IMR-90 (cell line): ENCODE measurements around the gene NHP2. TPM values are rescaled to one million over a fixed set of nuclear protein-coding genes. Genes with fewer than 3 reads are reported as not detected.

Experiments used
- ATAC-seq: fragments of 200-7000 bp; cut with Tn5 transposase; 2 replicates; pipeline ENCODE4 v1.9.1; 2020; ENCODE audit warnings: low read depth, mild to moderate bottlenecking, moderate library complexity
- BruUV-seq: library from RNA; stranded (reverse); fragments of 400-500 nt; replicated peaks from 2 replicates; lab custom pipeline; 2021; lab: Mats Ljungman, UMichigan
- CTCF ChIA-PET: fragments of 300-600 bp; formaldehyde crosslinking; extraction: SDS; loops from one replicate; lab custom pipeline; 2021; ENCODE audit warnings: antibody characterized with exemption; lab: Yijun Ruan, JAX
- POLR2A ChIA-PET: fragments of 300-600 bp; sonication (Branson Sonifier 250); formaldehyde crosslinking; loops from one replicate; lab custom pipeline; 2022; ENCODE audit warnings: antibody characterized with exemption; ENCODE audit not compliant: unreplicated experiment; lab: Charles Lee
- DNase-seq: peaks from one replicate; pipeline ENCODE4 v3.0.0; 2013
- H2AFZ ChIP-seq: replicated peaks from 2 replicates; pipeline ENCODE3; 2013; ENCODE audit warnings: low read length, mild to moderate bottlenecking; ENCODE audit not compliant: poor library complexity
- H2AK5ac ChIP-seq: 2 replicates; pipeline ENCODE4 v1.6.1; 2013; ENCODE audit warnings: low read depth, low read length, inconsistent platforms
- H2AK9ac ChIP-seq: replicated peaks from 2 replicates; pipeline ENCODE3; 2013; ENCODE audit warnings: mild to moderate bottlenecking, low read depth, low read length, moderate library complexity; ENCODE audit not compliant: poor library complexity
- H2BK120ac ChIP-seq: 2 replicates; pipeline ENCODE4 v1.6.1; 2013; ENCODE audit warnings: low read depth, low read length, inconsistent platforms
- H2BK15ac ChIP-seq: 3 replicates; pipeline ENCODE4 v1.6.1; 2013; ENCODE audit warnings: low read depth, low read length, inconsistent platforms
- H2BK20ac ChIP-seq: 2 replicates; pipeline ENCODE4 v1.6.1; 2013; ENCODE audit warnings: low read depth, mild to moderate bottlenecking, inconsistent platforms, low read length, moderate library complexity
- H2BK5ac ChIP-seq: 2 replicates; pipeline ENCODE4 v1.6.1; 2013; ENCODE audit warnings: mild to moderate bottlenecking, low read depth, low read length, inconsistent platforms; ENCODE audit not compliant: poor library complexity, severe bottlenecking
- H3K14ac ChIP-seq: replicated peaks from 2 replicates; pipeline ENCODE4 v1.6.1; 2013; ENCODE audit warnings: low read depth, low read length, inconsistent platforms
- H3K18ac ChIP-seq: 2 replicates; pipeline ENCODE4 v1.6.1; 2013; ENCODE audit warnings: low read depth, low read length, control low read depth
- H3K23ac ChIP-seq: 2 replicates; pipeline ENCODE4 v1.6.1; 2013; ENCODE audit warnings: low read depth, low read length, inconsistent platforms
- H3K27ac ChIP-seq: 2 replicates; pipeline ENCODE4 v1.5.1; 2013; ENCODE audit warnings: mild to moderate bottlenecking, control low read depth, low read length; ENCODE audit not compliant: insufficient read depth
- H3K27me3 ChIP-seq: 2 replicates; pipeline ENCODE4 v1.6.1; 2013; ENCODE audit warnings: low read length; ENCODE audit not compliant: control insufficient read depth, insufficient read depth
- H3K36me3 ChIP-seq: 2 replicates; pipeline ENCODE4 v1.6.1; 2013; ENCODE audit warnings: low read length, mixed read lengths; ENCODE audit not compliant: control insufficient read depth, insufficient read depth
- H3K4ac ChIP-seq: 2 replicates; pipeline ENCODE4 v1.6.1; 2013; ENCODE audit warnings: low read depth, low read length, inconsistent platforms
- H3K4me1 ChIP-seq: 2 replicates; pipeline ENCODE4 v1.6.1; 2013; ENCODE audit warnings: low read length, mixed read lengths; ENCODE audit not compliant: control insufficient read depth, insufficient read depth
- H3K4me2 ChIP-seq: 2 replicates; pipeline ENCODE4 v1.6.1; 2013; ENCODE audit warnings: low read depth, mild to moderate bottlenecking, control low read depth, low read length, moderate library complexity
- H3K4me3 ChIP-seq: 2 replicates; pipeline ENCODE4 v1.5.1; 2013; ENCODE audit warnings: low read depth, mild to moderate bottlenecking, control low read depth, low read length, moderate library complexity; ENCODE audit not compliant: insufficient read depth
- H3K56ac ChIP-seq: 2 replicates; pipeline ENCODE4 v1.6.1; 2013; ENCODE audit warnings: low read length, inconsistent platforms; ENCODE audit not compliant: insufficient read depth; ENCODE audit errors: extremely low read depth
- H3K79me1 ChIP-seq, 2 experiments: 2 replicates each; pipeline ENCODE4 v1.6.1; 2013; ENCODE audit warnings: low read length in 2 of 2, inconsistent platforms in 1 of 2, low read depth in 1 of 2
- H3K9ac ChIP-seq: 2 replicates; pipeline ENCODE4 v1.6.1; 2013; ENCODE audit warnings: low read depth, low read length, control low read depth
- H3K9me1 ChIP-seq: 2 replicates; pipeline ENCODE4 v1.6.1; 2013; ENCODE audit warnings: low read length, inconsistent platforms; ENCODE audit not compliant: insufficient read depth
- H3K9me3 ChIP-seq: 2 replicates; pipeline ENCODE4 v1.6.1; 2013; ENCODE audit warnings: low read length; ENCODE audit not compliant: control insufficient read depth, insufficient read depth
- H4K20me1 ChIP-seq: 2 replicates; pipeline ENCODE4 v1.6.1; 2013; ENCODE audit warnings: low read length, inconsistent platforms; ENCODE audit not compliant: insufficient read depth
- H4K5ac ChIP-seq: 2 replicates; pipeline ENCODE4 v1.6.1; 2013; ENCODE audit warnings: mild to moderate bottlenecking, low read depth, low read length, control low read depth
- H4K8ac ChIP-seq, 2 experiments: 2 replicates each; pipeline ENCODE4 v1.6.1; 2013; ENCODE audit warnings: low read depth in 2 of 2, low read length in 2 of 2, control low read depth in 1 of 2, inconsistent platforms in 1 of 2
- H4K91ac ChIP-seq: 2 replicates; pipeline ENCODE4 v1.6.1; 2013; ENCODE audit warnings: low read depth, low read length, inconsistent platforms; ENCODE audit not compliant: insufficient read depth
- BHLHE40 ChIP-seq: fragments of 150-350 bp; IDR thresholded peaks from 2 replicates; pipeline ENCODE4 v1.6.1; 2016; ENCODE audit warnings: mild to moderate bottlenecking, low read depth, low read length
- CEBPB ChIP-seq: IDR thresholded peaks from 2 replicates; pipeline ENCODE4 v1.6.1; 2012; ENCODE audit warnings: low read depth, low read length, improper control_type of control experiment
- CHD1 ChIP-seq: IDR thresholded peaks from 2 replicates; pipeline ENCODE4 v1.6.1; 2012; ENCODE audit warnings: low read depth, low read length, improper control_type of control experiment
- FOS ChIP-seq: fragments of 150-350 bp; IDR thresholded peaks from 2 replicates; pipeline ENCODE4 v1.6.1; 2016; ENCODE audit warnings: low read depth, low read length
- MAFK ChIP-seq: IDR thresholded peaks from 2 replicates; pipeline ENCODE4 v1.6.1; 2012; ENCODE audit warnings: low read depth, low read length, improper control_type of control experiment
- MAZ ChIP-seq: IDR thresholded peaks from 2 replicates; pipeline ENCODE4 v1.6.1; 2012; ENCODE audit warnings: low read depth, mild to moderate bottlenecking, low read length, improper control_type of control experiment, moderate library complexity, borderline replicate concordance
- MXI1 ChIP-seq: IDR thresholded peaks from 2 replicates; pipeline ENCODE4 v1.6.1; 2012; ENCODE audit warnings: low read depth, mild to moderate bottlenecking, low read length, moderate library complexity, borderline replicate concordance
- NFE2L2 ChIP-seq: fragments of 150-350 bp; IDR thresholded peaks from 2 replicates; pipeline ENCODE4 v1.6.1; 2016; ENCODE audit warnings: low read depth, mild to moderate bottlenecking, low read length
- POLR2A ChIP-seq: IDR thresholded peaks from 2 replicates; pipeline ENCODE4 v1.6.1; 2012; ENCODE audit warnings: mild to moderate bottlenecking, low read depth, low read length
- RAD21 ChIP-seq: IDR thresholded peaks from 2 replicates; pipeline ENCODE4 v1.6.1; 2012; ENCODE audit warnings: low read length, improper control_type of control experiment
- RCOR1 ChIP-seq: IDR thresholded peaks from 2 replicates; pipeline ENCODE4 v1.6.1; 2012; ENCODE audit warnings: mild to moderate bottlenecking, low read length, improper control_type of control experiment; ENCODE audit not compliant: insufficient replicate concordance
- RFX5 ChIP-seq: IDR thresholded peaks from 2 replicates; pipeline ENCODE4 v1.8.0; 2012; ENCODE audit warnings: low read depth, mild to moderate bottlenecking, low read length, moderate library complexity
- SMC3 ChIP-seq: fragments of 150-350 bp; IDR thresholded peaks from 2 replicates; pipeline ENCODE4 v1.6.1; 2016; ENCODE audit warnings: low read depth, mild to moderate bottlenecking, antibody characterized with exemption, low read length, moderate library complexity
- WGBS, 2 experiments: methylation state at CpG; one replicate each; pipeline versions ENCODE4 v1.1.5 to v1.1.7; 2013; ENCODE audit warnings: missing lambda C conversion rate in 2 of 2; ENCODE audit not compliant: insufficient read length in 1 of 2; ENCODE audit errors: extremely low coverage in 2 of 2; 5-methylcytosine and 5-hydroxymethylcytosine counted together
- dilution Hi-C: fragments of 300-500 bp; cut with HindIII; formaldehyde crosslinking; loops from one replicate; pipeline ENCODE4 v1.14.3; 2018; ENCODE audit warnings: low sequenced_read_pairs; ENCODE audit not compliant: unreplicated experiment
- in situ Hi-C: fragments of 300-500 bp; cut with MboI; formaldehyde crosslinking; loops from 3 replicates; pipeline ENCODE4 v1.14.3; 2019; ENCODE audit warnings: low sequenced_read_pairs, inconsistent platforms, mixed read lengths
- intact Hi-C: fragments of 100-400 bp; cut with micrococcal nuclease; formaldehyde crosslinking; loops from 2 replicates; pipeline ENCODE4 v1.10.0; 2022
- polyA plus RNA-seq, 3 experiments: library from polyadenylated mRNA; depleted of rRNA; stranded (reverse); fragments of >200 nt; gene quantifications; 2 replicates each; pipeline ENCODE4 v1.2.3, GENCODE V29; 2012; ENCODE audit warnings: low replicate concordance in 1 of 3
- total RNA-seq: library from RNA; depleted of rRNA; stranded (reverse); fragments of >200 nt; gene quantifications from 2 replicates; pipeline ENCODE4 v1.2.3, GENCODE V29; 2012
- TF ChIP-seq, protein P1 (sequence below): fragments of 150-350 bp; IDR thresholded peaks from 2 replicates; pipeline ENCODE4 v1.6.1; 2016; ENCODE audit warnings: low read depth, mild to moderate bottlenecking, low read length, moderate library complexity, borderline replicate concordance
- TF ChIP-seq, protein P2 (sequence below): fragments of 150-350 bp; IDR thresholded peaks from 2 replicates; pipeline ENCODE4 v1.6.1; 2017; ENCODE audit warnings: mild to moderate bottlenecking, antibody characterized with exemption, low read length, low read depth
- TF ChIP-seq, protein P3 (sequence below): conservative IDR thresholded peaks from 2 replicates; pipeline ENCODE4 v1.5.1; 2012; ENCODE audit warnings: mild to moderate bottlenecking, low read depth, low read length, improper control_type of control experiment

NHP2 gene
- total and polyA plus RNA-seq, 2 of the 4 experiments (the other 2 are of a cell fraction), result 180 to 278 TPM

DNA sequence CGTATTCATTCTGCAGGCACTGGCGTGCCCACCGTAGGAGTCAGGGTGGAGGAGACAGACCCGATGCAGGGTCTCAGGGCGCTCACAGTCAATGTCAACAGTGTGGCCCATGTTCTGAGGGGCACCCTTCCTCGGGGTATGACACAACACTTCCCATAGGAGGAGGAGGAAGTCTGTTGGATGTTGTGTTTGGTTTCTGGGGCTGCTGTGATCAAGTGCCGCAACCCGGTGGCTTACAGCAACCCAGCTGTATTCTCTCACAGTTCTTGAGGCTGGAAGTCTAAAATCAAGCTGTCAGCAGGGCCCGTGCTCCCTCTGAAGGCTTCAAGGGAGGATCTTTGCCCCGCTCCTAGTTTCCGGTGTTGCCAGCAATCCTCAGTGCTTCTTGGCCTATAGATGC, 45.0 kb upstream of the NHP2 start:
- H3K56ac ChIP-seq, result no peak overlapping the region
- ChIA-PET POLR2A (no interaction called here), CTCF (no interaction called here)
- H4K91ac ChIP-seq, result no peak overlapping the region
- H3K9ac ChIP-seq, result no peak overlapping the region
- H3K36me3 ChIP-seq, result no peaks in the 10 kb centered on the region
- in situ Hi-C loops, result no loop called here
- no peak overlapping the region for H3K14ac ChIP-seq
- no peak for ATAC-seq
- H2BK20ac ChIP-seq, result no peak overlapping the region
- peaks cover 0 to 4% of the 10 kb centered on the region in 2 experiments; a peak in 1 of 4 replicates for H3K79me1 ChIP-seq
- H4K8ac ChIP-seq, result no peak overlapping the region
- H2BK5ac ChIP-seq, result no peak overlapping the region
- no peak overlapping the region for H3K18ac ChIP-seq
- H3K4me3 ChIP-seq, result no peak overlapping the region
- H3K4me2 ChIP-seq, result no peak overlapping the region
- WGBS, 2 experiments, result 80% methylated on average over 3 of the region's 11 CpGs; no CpG with 5 or more reads in 1 of the 2 experiments
- no peak overlapping the region for H2AK5ac ChIP-seq
- no peak overlapping the region for H2BK120ac ChIP-seq
- DNase-seq, result no peak
- intact Hi-C loops, result no loop called here
- no peak overlapping the region for H2BK15ac ChIP-seq
- no peak for TF ChIP-seq FOS
- TF ChIP-seq, protein P1, sequence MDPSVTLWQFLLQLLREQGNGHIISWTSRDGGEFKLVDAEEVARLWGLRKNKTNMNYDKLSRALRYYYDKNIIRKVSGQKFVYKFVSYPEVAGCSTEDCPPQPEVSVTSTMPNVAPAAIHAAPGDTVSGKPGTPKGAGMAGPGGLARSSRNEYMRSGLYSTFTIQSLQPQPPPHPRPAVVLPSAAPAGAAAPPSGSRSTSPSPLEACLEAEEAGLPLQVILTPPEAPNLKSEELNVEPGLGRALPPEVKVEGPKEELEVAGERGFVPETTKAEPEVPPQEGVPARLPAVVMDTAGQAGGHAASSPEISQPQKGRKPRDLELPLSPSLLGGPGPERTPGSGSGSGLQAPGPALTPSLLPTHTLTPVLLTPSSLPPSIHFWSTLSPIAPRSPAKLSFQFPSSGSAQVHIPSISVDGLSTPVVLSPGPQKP, result no peak
- TF ChIP-seq BHLHE40, result no peak
- no peak for TF ChIP-seq CHD1
- TF ChIP-seq POLR2A, result no peak
- no peak for TF ChIP-seq RFX5
- TF ChIP-seq MAZ, result no peak
- no peak for TF ChIP-seq NFE2L2
- no peak for TF ChIP-seq MAFK
- no peak for TF ChIP-seq RAD21
- TF ChIP-seq SMC3, result no peak
- no peak for TF ChIP-seq MXI1
- TF ChIP-seq, protein P2, sequence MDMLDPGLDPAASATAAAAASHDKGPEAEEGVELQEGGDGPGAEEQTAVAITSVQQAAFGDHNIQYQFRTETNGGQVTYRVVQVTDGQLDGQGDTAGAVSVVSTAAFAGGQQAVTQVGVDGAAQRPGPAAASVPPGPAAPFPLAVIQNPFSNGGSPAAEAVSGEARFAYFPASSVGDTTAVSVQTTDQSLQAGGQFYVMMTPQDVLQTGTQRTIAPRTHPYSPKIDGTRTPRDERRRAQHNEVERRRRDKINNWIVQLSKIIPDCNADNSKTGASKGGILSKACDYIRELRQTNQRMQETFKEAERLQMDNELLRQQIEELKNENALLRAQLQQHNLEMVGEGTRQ, result no peak
- TF ChIP-seq, protein P3, sequence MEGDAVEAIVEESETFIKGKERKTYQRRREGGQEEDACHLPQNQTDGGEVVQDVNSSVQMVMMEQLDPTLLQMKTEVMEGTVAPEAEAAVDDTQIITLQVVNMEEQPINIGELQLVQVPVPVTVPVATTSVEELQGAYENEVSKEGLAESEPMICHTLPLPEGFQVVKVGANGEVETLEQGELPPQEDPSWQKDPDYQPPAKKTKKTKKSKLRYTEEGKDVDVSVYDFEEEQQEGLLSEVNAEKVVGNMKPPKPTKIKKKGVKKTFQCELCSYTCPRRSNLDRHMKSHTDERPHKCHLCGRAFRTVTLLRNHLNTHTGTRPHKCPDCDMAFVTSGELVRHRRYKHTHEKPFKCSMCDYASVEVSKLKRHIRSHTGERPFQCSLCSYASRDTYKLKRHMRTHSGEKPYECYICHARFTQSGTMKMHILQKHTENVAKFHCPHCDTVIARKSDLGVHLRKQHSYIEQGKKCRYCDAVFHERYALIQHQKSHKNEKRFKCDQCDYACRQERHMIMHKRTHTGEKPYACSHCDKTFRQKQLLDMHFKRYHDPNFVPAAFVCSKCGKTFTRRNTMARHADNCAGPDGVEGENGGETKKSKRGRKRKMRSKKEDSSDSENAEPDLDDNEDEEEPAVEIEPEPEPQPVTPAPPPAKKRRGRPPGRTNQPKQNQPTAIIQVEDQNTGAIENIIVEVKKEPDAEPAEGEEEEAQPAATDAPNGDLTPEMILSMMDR, result no peak
- TF ChIP-seq CEBPB, result no peak
- TF ChIP-seq RCOR1, result no peak
- dilution Hi-C loops, result no loop called here
- peaks cover 16% of the 10 kb centered on the region; the same call in 1 of the 2 replicates for H3K27me3 ChIP-seq
- 0 out of 2 replicates have a peak, but pooled peaks cover 3% of the 10 kb centered on the region for H3K9me1 ChIP-seq
- peaks cover 4% of the 10 kb centered on the region for H3K4me1 ChIP-seq
- H2AK9ac ChIP-seq, result no peak overlapping the region
- H3K9me3 ChIP-seq, result no peaks in the 10 kb centered on the region
- no peak overlapping the region for H4K5ac ChIP-seq
- H3K4ac ChIP-seq, result no peak overlapping the region
- no peak overlapping the region for H3K27ac ChIP-seq
- no peak overlapping the region for H2AFZ ChIP-seq
- no peak overlapping the region for H3K23ac ChIP-seq
- H4K20me1 ChIP-seq, result no peaks in the 10 kb centered on the region
- no TSS peak for BruUV-seq
